Smooth muscle cell (in vitro differentiated cells): ENCODE measurements around the gene IRF2. TPM values are rescaled to one million over a fixed set of nuclear protein-coding genes. Genes with fewer than 3 reads are reported as not detected.

Experiments used
- DNase-seq: peaks from one replicate; lab custom pipeline; 2025; ENCODE audit not compliant: unreplicated experiment; lab: John Stamatoyannopoulos, UW
- H2AFZ ChIP-seq: fragments of 200-600 bp; sonication (generic); 2 replicates; pipeline ENCODE4 v1.6.0; 2016; ENCODE audit warnings: antibody characterized with exemption, low read depth, mild to moderate bottlenecking
- H3F3A ChIP-seq: fragments of 200-600 bp; sonication (generic); 2 replicates; pipeline ENCODE4 v1.6.0; 2017; ENCODE audit warnings: antibody characterized with exemption, low read depth
- H3K27ac ChIP-seq: fragments of 200-600 bp; sonication (generic); 2 replicates; pipeline ENCODE4 v1.5.1; 2016; ENCODE audit warnings: low read depth, mild to moderate bottlenecking
- H3K27me3 ChIP-seq: fragments of 200-600 bp; sonication (generic); 2 replicates; pipeline ENCODE4 v1.6.1; 2016; ENCODE audit warnings: low read depth, mild to moderate bottlenecking
- H3K36me3 ChIP-seq: fragments of 200-600 bp; sonication (generic); 2 replicates; pipeline ENCODE4 v1.5.1; 2016; ENCODE audit warnings: low read depth
- H3K4me1 ChIP-seq: fragments of 200-600 bp; sonication (generic); 2 replicates; pipeline ENCODE4 v1.5.1; 2016; ENCODE audit warnings: low read depth
- H3K4me2 ChIP-seq: fragments of 200-600 bp; sonication (generic); 2 replicates; pipeline ENCODE4 v1.6.0; 2016; ENCODE audit warnings: mild to moderate bottlenecking
- H3K4me3 ChIP-seq: fragments of 200-600 bp; sonication (generic); 2 replicates; pipeline ENCODE4 v1.5.1; 2016; ENCODE audit warnings: mild to moderate bottlenecking
- H3K79me2 ChIP-seq: fragments of 200-600 bp; sonication (generic); 2 replicates; pipeline ENCODE4 v1.6.0; 2016; ENCODE audit warnings: low read depth, mild to moderate bottlenecking
- H3K9ac ChIP-seq: fragments of 200-600 bp; sonication (generic); 2 replicates; pipeline ENCODE4 v1.6.0; 2016; ENCODE audit warnings: low read depth
- H3K9me3 ChIP-seq: fragments of 200-600 bp; sonication (generic); replicated peaks from 2 replicates; pipeline ENCODE4 v1.5.1; 2016; ENCODE audit warnings: low read depth
- H4K20me1 ChIP-seq: fragments of 200-600 bp; sonication (generic); 2 replicates; pipeline ENCODE4 v1.6.0; 2016; ENCODE audit warnings: low read depth
- WGBS: methylation state at CpG from one replicate; pipeline ENCODE4 v1.1.7; 2016; ENCODE audit warnings: low lambda C conversion rate; 5-methylcytosine and 5-hydroxymethylcytosine counted together
- polyA plus RNA-seq: library from polyadenylated mRNA; unstranded; fragments of >200 nt; fragmentation: Nextera tagmentation; extraction: Ambion mirVana; gene quantifications from 2 replicates; pipeline ENCODE4 v1.2.1, GENCODE V29; 2016
- total RNA-seq: library from RNA; depleted of rRNA; stranded (reverse); fragments of >200 nt; gene quantifications from 2 replicates; pipeline ENCODE4 v1.2.3, GENCODE V29; 2014
- TF ChIP-seq, protein P1 (sequence below): fragments of 200-600 bp; sonication (generic); IDR thresholded peaks from 2 replicates; pipeline ENCODE4 v1.5.1; 2017; ENCODE audit warnings: borderline replicate concordance, mild to moderate bottlenecking, antibody characterized with exemption; ENCODE audit not compliant: insufficient read depth, poor library complexity, severe bottlenecking

The IRF2 gene
- total and polyA plus RNA-seq, 2 experiments from 2014 or later, result 10.2 to 21.6 TPM

DNA sequence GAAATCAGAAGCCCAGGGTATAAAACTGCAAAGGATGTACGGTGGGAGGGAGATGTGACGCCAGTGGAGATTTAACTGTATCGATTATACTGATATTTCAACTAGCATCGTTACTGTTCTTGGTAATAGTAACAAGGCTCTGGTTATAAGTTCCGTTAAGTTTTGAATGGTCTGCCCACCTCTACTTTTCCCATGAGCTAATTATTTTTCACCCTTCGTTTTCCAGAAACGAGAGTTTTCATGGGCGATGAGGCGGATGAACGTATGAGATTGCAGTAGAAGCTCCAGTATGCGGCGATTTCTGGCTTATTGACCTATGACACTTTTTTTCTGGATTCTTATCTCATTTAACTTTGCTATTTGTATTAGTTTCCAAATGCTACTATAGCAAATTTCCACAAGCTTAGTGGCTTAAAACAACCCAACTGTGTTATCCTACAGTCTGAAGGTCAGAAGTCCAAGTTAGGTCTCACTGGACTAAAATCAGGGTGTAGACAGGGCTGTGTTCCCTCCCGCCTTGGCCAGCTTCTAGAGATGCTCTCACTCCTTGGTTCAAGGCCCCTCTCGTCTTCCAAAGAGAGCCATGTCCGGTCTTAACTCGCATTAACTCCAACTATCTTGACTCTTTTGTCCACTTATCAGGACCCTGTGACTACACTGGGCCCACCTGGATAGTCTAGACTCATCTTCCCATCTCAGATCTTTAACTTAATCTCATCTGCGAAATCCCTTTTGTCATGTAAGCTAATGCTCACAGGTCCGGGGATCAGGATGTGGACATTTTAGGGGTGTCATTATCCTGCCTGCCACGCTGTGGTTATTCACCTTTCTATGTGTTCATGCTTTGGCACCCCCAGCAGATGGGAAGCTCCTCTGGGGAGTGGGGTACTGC, 122.5 kb downstream of the IRF2 start:
- Histone ChIP-seq H4K20me1 (no peaks in the 10 kb centered on the region), H3K27me3 (no peaks in the 10 kb centered on the region), H2AFZ (no peak overlapping the region), H3K9ac (no peak overlapping the region), H3K4me3 (no peak overlapping the region), H3K27ac (no peak overlapping the region), H3K4me2 (no peak overlapping the region), H3K36me3 (no peaks in the 10 kb centered on the region), H3K4me1 (peaks cover 15% of the 10 kb centered on the region), H3K9me3 (no peaks in the 10 kb centered on the region), H3F3A (peaks cover 17% of the 10 kb centered on the region), H3K79me2 (no peaks in the 10 kb centered on the region)
- DNase-seq, result no peak
- TF ChIP-seq, protein P1, sequence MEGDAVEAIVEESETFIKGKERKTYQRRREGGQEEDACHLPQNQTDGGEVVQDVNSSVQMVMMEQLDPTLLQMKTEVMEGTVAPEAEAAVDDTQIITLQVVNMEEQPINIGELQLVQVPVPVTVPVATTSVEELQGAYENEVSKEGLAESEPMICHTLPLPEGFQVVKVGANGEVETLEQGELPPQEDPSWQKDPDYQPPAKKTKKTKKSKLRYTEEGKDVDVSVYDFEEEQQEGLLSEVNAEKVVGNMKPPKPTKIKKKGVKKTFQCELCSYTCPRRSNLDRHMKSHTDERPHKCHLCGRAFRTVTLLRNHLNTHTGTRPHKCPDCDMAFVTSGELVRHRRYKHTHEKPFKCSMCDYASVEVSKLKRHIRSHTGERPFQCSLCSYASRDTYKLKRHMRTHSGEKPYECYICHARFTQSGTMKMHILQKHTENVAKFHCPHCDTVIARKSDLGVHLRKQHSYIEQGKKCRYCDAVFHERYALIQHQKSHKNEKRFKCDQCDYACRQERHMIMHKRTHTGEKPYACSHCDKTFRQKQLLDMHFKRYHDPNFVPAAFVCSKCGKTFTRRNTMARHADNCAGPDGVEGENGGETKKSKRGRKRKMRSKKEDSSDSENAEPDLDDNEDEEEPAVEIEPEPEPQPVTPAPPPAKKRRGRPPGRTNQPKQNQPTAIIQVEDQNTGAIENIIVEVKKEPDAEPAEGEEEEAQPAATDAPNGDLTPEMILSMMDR, result no peak
- 97% methylated on average over 19 of the region's 19 CpGs for WGBS

DNA sequence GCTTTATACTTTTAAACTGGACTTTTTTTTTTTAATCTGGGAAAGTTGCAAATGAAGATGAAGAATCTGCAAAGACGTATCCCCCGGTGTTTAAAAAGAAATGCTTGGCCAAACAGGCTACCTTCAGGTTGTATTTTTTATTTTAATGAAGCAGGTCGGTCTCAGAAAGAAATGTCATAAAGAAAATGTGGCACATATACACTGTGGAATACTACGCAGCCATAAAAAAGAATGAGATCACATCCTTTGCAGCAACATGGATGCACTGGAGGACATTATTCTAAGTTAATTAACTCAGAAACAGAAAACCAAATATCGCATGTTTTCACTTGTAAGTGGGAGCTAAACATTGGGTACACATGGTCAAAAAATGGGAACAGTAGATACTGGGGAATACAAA, 123.4 kb downstream of the IRF2 start:
- TF ChIP-seq, protein P1, result no peak
- peaks cover 18% of the 10 kb centered on the region for H3F3A ChIP-seq
- H3K4me1 ChIP-seq, result peaks cover 15% of the 10 kb centered on the region
- H4K20me1 ChIP-seq, result no peaks in the 10 kb centered on the region
- no peaks in the 10 kb centered on the region for H3K27me3 ChIP-seq
- DNase-seq, result no peak
- WGBS, result 100% methylated on average over 5 of the region's 5 CpGs
- no peak overlapping the region for H3K9ac ChIP-seq
- H3K4me3 ChIP-seq, result no peak overlapping the region
- H3K27ac ChIP-seq, result no peak overlapping the region
- no peaks in the 10 kb centered on the region for H3K9me3 ChIP-seq
- H3K4me2 ChIP-seq, result no peak overlapping the region
- H3K36me3 ChIP-seq, result no peaks in the 10 kb centered on the region
- H2AFZ ChIP-seq, result no peak overlapping the region
- no peaks in the 10 kb centered on the region for H3K79me2 ChIP-seq

DNA sequence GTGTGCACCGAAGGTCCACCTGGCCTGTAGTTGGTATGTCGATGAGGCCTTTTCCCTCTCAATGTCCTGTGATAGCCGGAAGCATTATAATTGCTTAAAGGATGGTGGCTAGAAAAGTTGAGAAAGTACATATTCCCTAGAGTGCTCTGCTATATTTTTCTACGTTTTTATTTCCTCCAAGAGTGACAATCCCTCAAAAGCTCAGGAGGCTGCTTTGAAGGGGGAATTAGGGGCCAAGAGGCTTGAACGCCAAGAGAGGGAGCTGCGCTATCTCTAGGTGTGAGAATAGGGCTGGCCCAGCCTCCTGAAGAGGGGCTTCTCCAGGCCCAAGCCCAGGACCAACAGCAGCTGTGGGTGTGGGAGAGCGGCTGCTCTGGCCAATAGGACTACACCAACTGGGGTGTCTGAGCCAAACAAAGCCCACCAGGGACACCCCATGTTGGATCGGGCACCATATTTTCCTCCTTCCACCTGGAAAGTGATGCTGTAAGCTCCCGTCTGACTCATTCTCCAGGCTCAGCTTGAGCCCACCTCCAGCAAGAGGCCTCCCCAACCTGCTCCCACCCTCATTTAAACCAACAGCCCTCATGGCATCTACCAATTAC, 124.0 kb downstream of the IRF2 start:
- no peaks in the 10 kb centered on the region for H3K27me3 ChIP-seq
- 91% methylated on average over 8 of the region's 9 CpGs for WGBS
- no peak overlapping the region for H3K4me3 ChIP-seq
- TF ChIP-seq, protein P1, result no peak
- H2AFZ ChIP-seq, result no peak overlapping the region
- peaks cover 18% of the 10 kb centered on the region for H3F3A ChIP-seq
- H3K9me3 ChIP-seq, result no peaks in the 10 kb centered on the region
- H4K20me1 ChIP-seq, result no peaks in the 10 kb centered on the region
- no peak overlapping the region for H3K4me2 ChIP-seq
- no peaks in the 10 kb centered on the region for H3K79me2 ChIP-seq
- H3K4me1 ChIP-seq, result peaks cover 15% of the 10 kb centered on the region
- H3K9ac ChIP-seq, result no peak overlapping the region
- H3K36me3 ChIP-seq, result no peaks in the 10 kb centered on the region
- no peak for DNase-seq
- no peak overlapping the region for H3K27ac ChIP-seq
